Measurements from ENCODE around the gene CTDSPL. TPM values are rescaled to one million over a fixed set of nuclear protein-coding genes. Genes with fewer than 3 reads are reported as not detected.
A peak's percentile ranks its signal among the peaks of the same experiment; 100 is the strongest.

CTDSPL gene
- total and polyA plus RNA-seq, 7 experiments from 2014 or later, result 0.15 to 5.6 (median 1.7) TPM

DNA sequence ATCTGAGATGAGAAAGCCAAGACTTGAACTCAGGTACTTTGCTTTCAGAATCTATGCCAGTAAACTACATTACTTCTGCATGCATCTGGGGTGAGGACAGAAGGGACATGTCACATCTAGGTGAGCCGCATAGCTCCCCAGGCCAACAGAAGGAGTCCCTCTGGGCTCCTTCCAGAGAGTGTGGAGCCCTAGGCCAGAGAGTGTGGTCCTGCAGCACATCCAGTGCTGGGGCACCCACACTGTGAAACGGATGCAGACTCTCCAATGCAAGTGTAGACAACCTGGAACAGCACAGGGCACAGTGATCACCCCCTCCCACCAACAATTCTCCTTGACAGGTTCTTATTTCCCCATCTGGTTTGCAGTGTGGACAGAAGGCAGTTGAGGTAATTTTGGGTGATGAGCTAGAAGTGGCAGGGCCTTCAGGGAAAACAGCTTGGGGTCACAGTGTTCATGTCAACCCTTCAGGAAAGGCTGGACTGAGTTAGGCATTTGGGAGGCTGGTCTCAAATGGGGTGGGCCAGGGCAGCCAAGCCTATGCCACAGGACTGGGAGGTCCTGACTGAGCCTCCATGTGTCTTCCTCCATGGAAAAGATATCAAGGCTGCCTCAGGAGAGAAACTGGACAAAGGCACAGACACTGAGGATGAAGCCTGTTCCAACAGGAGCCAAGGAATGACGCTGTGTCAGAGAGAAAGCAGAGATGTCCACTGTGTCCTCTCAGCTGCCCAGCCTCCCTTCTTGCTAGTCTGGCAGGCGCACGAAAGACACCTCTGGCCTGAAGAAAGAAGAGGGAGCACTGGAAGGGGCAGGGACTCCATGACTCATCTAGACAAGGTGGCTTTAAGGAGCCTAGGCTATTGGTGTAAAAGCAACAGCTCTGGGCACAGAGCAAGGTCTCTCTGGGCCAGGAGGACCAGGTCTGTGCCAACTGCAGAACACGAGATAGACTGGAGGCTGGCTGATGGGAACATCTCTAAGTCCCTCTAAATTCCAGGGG is 166.1 kb downstream of the CTDSPL start:
- peaks cover 0 to 41% (median 11%) of the 10 kb centered on the region in 5 donors for H3K27me3 Mint-ChIP-seq
- ATAC-seq (no peak), DNase-seq (no peak)
- no peaks in the 10 kb centered on the region for H3K9me3 Mint-ChIP-seq
- H3K27ac Mint-ChIP-seq, result peak overlapping the region in 4 of 9 donors; percentile 40 to 72 (median 58)
- peak overlapping the region; percentile 53 to 84 (median 70) for H3K4me3 Mint-ChIP-seq
- H3K9me3 ChIP-seq (ENCODE audit: control insufficient read depth in 2 of 3, low read length in 3 of 3), result no peaks in the 10 kb centered on the region
- peaks cover 34 to 37% of the 10 kb centered on the region in 2 donors for H3K4me1 ChIP-seq (ENCODE audit: control insufficient read depth in 2 of 2, insufficient read depth in 2 of 2, low read length in 2 of 2)
- peaks cover 28 to 48% (median 39%) of the 10 kb centered on the region in 7 donors for H3K4me1 Mint-ChIP-seq
- no peak overlapping the region for H3K27ac ChIP-seq (ENCODE audit: low read depth, low read length)
- POLR2A ChIA-PET, result interaction anchor here (1.8 kb wide), 1 partner anchor 109 kb away, joined by 4 read pairs; the partner anchor contains the start of gene ACAA1
- peaks cover 0 to 3% of the 10 kb centered on the region in 2 donors for H3K27me3 ChIP-seq (ENCODE audit: control insufficient read depth in 2 of 2, insufficient read depth in 2 of 2, low read length in 2 of 2)
- no peak overlapping the region for H3K4me3 ChIP-seq (ENCODE audit: low read length)
- H3K36me3 Mint-ChIP-seq, result peaks cover 0 to 3% (median 0%) of the 10 kb centered on the region in 5 donors
- intact Hi-C loops (cut with micrococcal nuclease), result no loop called here
- no peaks in the 10 kb centered on the region for H3K36me3 ChIP-seq (ENCODE audit: control insufficient read depth in 2 of 3, insufficient read depth in 3 of 3, low read length in 3 of 3)
- CTCF ChIA-PET, result interaction anchor here (0.6 kb wide), 1 partner anchor 76 kb away, joined by 4 read pairs; no protein-coding TSS in a partner anchor

DNA sequence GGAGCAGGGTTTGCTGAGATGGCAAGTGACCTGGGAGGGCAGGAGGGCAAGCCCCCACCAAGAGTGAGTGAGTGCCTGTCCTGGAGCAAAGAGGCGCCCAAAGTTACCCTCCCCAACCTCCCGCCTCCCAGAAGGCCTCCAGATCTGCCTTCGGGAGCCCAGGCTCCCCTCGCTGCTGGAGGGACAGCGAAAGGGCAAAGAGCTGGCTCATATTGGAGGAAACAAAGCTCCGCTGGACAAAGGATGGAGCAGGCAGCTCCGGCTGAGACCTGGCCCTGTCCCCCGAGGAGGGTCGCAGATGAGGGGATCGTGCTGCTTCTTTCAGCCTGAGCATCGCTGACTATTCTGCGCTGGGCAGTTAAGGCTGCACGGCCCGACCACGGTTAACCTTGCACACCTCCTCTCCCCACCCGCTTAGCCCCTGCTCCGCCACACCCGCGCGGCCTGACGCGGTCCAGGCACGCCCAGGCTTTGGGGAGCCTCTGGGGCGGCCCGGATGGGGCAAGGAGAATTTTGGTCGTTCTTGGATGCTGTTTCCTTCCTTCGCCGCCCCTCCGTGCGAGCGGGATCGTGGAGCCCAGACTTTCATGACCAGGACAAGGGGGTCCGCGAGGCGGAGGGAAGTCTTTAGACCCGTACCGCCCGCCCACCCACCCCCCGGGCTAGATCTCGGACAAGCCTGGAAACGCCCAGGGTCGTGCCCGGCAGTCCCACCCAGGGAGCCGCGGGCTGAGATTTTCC is 167.1 kb downstream of the CTDSPL start:
- peak overlapping the region; percentile 53 to 84 (median 72) for H3K4me3 Mint-ChIP-seq
- peak overlapping the region in 7 of 9 donors; percentile 14 to 80 (median 57) for H3K27ac Mint-ChIP-seq
- no peak for ATAC-seq
- CTCF ChIA-PET, result interaction anchor here (0.6 to 1.3 kb wide), 2 partner anchors 10 to 75 kb away, joined by 3 to 4 read pairs; partner anchors contain the start of gene DLEC1
- Histone ChIP-seq H3K27ac (ENCODE audit: low read depth, low read length) (no peak overlapping the region), H3K27me3 (ENCODE audit: control insufficient read depth in 2 of 2, insufficient read depth in 2 of 2, low read length in 2 of 2) (peaks cover 0 to 3% of the 10 kb centered on the region in 2 donors), H3K4me1 (ENCODE audit: control insufficient read depth in 2 of 2, insufficient read depth in 2 of 2, low read length in 2 of 2) (peaks cover 25 to 27% of the 10 kb centered on the region in 2 donors), H3K9me3 (ENCODE audit: control insufficient read depth in 2 of 3, low read length in 3 of 3) (no peaks in the 10 kb centered on the region), H3K4me3 (ENCODE audit: low read length) (no peak overlapping the region), H3K36me3 (ENCODE audit: control insufficient read depth in 2 of 3, insufficient read depth in 3 of 3, low read length in 3 of 3) (no peaks in the 10 kb centered on the region)
- no peak for DNase-seq
- POLR2A ChIA-PET, result interaction anchor here (3.0 kb wide), 1 partner anchor 11 kb away, joined by 15 read pairs; the partner anchor contains the start of gene DLEC1
- H3K27me3 Mint-ChIP-seq, result peaks cover 4 to 43% (median 18%) of the 10 kb centered on the region in 5 donors
- no peaks in the 10 kb centered on the region for H3K9me3 Mint-ChIP-seq
- intact Hi-C loops (cut with micrococcal nuclease), result no loop called here
- H3K36me3 Mint-ChIP-seq, result peaks cover 0 to 3% (median 0%) of the 10 kb centered on the region in 5 donors
- peaks cover 24 to 38% (median 29%) of the 10 kb centered on the region in 7 donors for H3K4me1 Mint-ChIP-seq

DNA sequence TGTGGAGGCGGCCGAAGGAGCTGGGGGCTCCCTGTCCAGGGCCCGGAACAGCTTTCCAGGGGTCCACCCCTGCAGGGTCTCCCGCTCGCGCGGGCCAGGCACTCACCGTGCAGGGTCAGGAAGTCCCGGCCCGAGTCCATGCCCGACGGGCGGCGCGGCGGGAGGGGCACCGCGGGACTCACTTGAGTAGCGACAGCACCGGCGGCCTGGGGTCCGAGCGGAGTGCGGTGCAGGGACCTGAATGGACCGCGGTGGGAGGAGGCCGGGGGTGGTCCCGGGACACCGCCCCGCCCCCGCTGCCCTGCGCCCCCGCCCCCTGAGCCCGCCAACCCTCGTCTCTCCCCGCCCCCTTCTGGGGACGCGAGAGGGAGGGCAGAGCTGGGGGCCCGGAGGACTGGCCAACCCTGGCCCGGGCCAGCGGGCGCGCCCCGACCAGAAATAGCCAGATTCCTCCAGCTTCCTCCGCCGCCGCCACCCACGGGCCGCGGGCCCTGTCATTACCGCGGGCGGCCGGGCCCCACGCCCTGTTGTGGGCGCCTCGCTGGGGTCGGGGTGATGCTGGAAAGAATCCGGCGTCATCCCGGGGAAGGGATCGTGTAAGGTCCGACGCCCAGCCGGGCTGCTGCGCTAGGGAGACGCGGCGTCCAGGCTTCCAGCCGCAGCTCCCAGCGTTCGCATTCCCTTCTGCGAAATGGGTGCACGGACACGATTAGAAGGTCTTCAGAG is 167.9 kb downstream of the CTDSPL start, which contains the start of gene PLCD1:
PLCD1 (minus strand) TSS at position 243 of the 726 bp plus-strand sequence; CDS start at position 140, 103 bp downstream.
- intact Hi-C loops (cut with micrococcal nuclease), result no loop called here
- ATAC-seq, result no peak
- Mint-ChIP-seq H3K9me3 (no peaks in the 10 kb centered on the region), H3K36me3 (peaks cover 0 to 3% (median 0%) of the 10 kb centered on the region in 5 donors), H3K4me3 (peak within 1 kb of the TSS; percentile 53 to 84 (median 72)), H3K27me3 (peaks cover 4 to 45% (median 18%) of the 10 kb centered on the region in 5 donors), H3K4me1 (peaks cover 22 to 35% (median 27%) of the 10 kb centered on the region in 7 donors), H3K27ac (peak within 1 kb of the TSS in 7 of 9 donors; percentile 14 to 80 (median 57))
- peak within 1 kb of the TSS; percentile 24 for H3K27ac ChIP-seq (ENCODE audit: low read depth, low read length)
- ChIA-PET POLR2A (interaction anchor here (0.9 to 3.0 kb wide), 2 partner anchors 10 to 55 kb away, joined by 3 to 15 read pairs; partner anchors contain the start of gene DLEC1), CTCF (interaction anchor here (1.3 kb wide), 1 partner anchor 9 kb away, joined by 3 read pairs; the partner anchor contains the start of gene DLEC1)
- DNase-seq, result peak in 5 of 9 donors; percentile 18 to 51 (median 24)
- H3K9me3 ChIP-seq (ENCODE audit: control insufficient read depth in 2 of 3, low read length in 3 of 3), result no peaks in the 10 kb centered on the region
- no peaks in the 10 kb centered on the region for H3K36me3 ChIP-seq (ENCODE audit: control insufficient read depth in 2 of 3, insufficient read depth in 3 of 3, low read length in 3 of 3)
- H3K27me3 ChIP-seq (ENCODE audit: control insufficient read depth in 2 of 2, insufficient read depth in 2 of 2, low read length in 2 of 2), result peaks cover 0 to 3% of the 10 kb centered on the region in 2 donors
- H3K4me3 ChIP-seq (ENCODE audit: low read length), result peak within 1 kb of the TSS; percentile 34
- peaks cover 25 to 26% of the 10 kb centered on the region in 2 donors for H3K4me1 ChIP-seq (ENCODE audit: control insufficient read depth in 2 of 2, insufficient read depth in 2 of 2, low read length in 2 of 2)

DNA sequence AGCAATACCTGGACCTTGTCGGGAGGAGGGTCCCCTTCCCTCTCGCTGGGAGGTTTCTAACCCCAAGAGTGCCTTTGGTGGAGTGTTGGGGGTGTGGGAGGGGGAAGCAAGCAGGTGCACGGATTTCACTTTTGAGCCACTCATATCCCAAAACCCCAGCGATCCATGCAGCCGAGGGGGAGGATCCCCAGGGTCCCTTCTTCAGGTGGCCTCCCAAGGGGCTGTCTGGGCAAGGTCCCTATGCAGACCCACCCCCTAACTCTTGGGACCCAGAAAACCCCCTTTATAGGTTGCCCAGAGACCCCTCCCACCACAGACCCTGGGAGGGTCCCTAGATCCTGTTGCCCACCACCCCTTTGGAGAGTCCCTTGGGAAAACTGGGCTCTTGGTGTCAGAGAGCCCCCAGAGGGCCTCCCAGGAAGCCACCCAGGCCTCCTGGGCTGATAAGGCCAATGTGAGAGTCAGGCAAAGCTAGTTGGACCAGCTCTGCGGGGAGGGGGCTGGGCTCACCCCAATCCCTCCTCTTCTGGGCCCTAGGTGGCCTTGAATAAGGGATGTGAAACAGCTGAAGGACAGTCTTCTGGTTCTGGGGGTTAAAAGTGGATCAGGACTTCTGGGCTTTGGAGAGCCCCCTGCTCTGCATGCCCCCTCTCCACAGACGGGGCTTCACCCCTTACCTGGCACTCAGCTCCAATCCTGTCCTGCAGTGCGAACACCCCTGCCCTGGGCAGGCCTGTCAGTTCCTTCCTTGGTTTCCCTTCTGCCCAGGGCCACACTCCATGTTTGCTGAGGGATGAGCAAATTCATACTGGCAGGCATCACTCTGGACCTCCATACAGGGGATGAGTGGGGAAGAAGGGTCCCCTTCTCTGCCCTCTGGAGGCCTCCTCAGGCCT is 168.7 kb downstream of the CTDSPL start:
- DNase-seq, result no peak
- Mint-ChIP-seq H3K27me3 (peaks cover 4 to 47% (median 18%) of the 10 kb centered on the region in 5 donors), H3K9me3 (no peaks in the 10 kb centered on the region), H3K4me1 (peaks cover 18 to 29% (median 24%) of the 10 kb centered on the region in 7 donors), H3K27ac (peak overlapping the region in 4 of 9 donors; percentile 19 to 85 (median 50)), H3K36me3 (peaks cover 0 to 3% (median 0%) of the 10 kb centered on the region in 5 donors), H3K4me3 (peak overlapping the region; percentile 36 to 73 (median 59))
- Histone ChIP-seq H3K4me1 (ENCODE audit: control insufficient read depth in 2 of 2, insufficient read depth in 2 of 2, low read length in 2 of 2) (peaks cover 23 to 24% of the 10 kb centered on the region in 2 donors), H3K36me3 (ENCODE audit: control insufficient read depth in 2 of 3, insufficient read depth in 3 of 3, low read length in 3 of 3) (no peaks in the 10 kb centered on the region), H3K27ac (ENCODE audit: low read depth, low read length) (no peak overlapping the region), H3K27me3 (ENCODE audit: control insufficient read depth in 2 of 2, insufficient read depth in 2 of 2, low read length in 2 of 2) (peaks cover 0 to 3% of the 10 kb centered on the region in 2 donors), H3K4me3 (ENCODE audit: low read length) (peak overlapping the region; percentile 34), H3K9me3 (ENCODE audit: control insufficient read depth in 2 of 3, low read length in 3 of 3) (no peaks in the 10 kb centered on the region)
- intact Hi-C loops (cut with micrococcal nuclease), result no loop called here
- ChIA-PET CTCF (interaction anchor here (1.3 kb wide), 1 partner anchor 8 kb away, joined by 3 read pairs; the partner anchor contains the start of gene DLEC1), POLR2A (interaction anchor here (0.9 to 3.0 kb wide), 3 partner anchors 9 to 55 kb away, joined by 3 to 15 read pairs (median 5); partner anchors contain the start of gene DLEC1)
- no peak for ATAC-seq
